Peyer's patch (tissue), 4 donors: ENCODE results near the gene TNPO3.

Experiments
- CTCF ChIP-seq, 6 experiments: fragments of 450-650 bp in 4 of 6; fragments of 200-600 bp in 2 of 6; sonication (generic) in 1 of 6; IDR thresholded peaks; one replicate each; pipeline ENCODE4 v1.5.1; 2017 to 2019; ENCODE audit warnings: antibody characterized with exemption in 6 of 6, mild to moderate bottlenecking in 3 of 6, moderate library complexity in 1 of 6
- POLR2A ChIP-seq, 2 donors: fragments of 450-650 bp; IDR thresholded peaks; one replicate each; pipeline ENCODE4 v1.5.1; 2017; ENCODE audit warnings: antibody characterized with exemption in 2 of 2, mild to moderate bottlenecking in 2 of 2, moderate library complexity in 2 of 2

DNA sequence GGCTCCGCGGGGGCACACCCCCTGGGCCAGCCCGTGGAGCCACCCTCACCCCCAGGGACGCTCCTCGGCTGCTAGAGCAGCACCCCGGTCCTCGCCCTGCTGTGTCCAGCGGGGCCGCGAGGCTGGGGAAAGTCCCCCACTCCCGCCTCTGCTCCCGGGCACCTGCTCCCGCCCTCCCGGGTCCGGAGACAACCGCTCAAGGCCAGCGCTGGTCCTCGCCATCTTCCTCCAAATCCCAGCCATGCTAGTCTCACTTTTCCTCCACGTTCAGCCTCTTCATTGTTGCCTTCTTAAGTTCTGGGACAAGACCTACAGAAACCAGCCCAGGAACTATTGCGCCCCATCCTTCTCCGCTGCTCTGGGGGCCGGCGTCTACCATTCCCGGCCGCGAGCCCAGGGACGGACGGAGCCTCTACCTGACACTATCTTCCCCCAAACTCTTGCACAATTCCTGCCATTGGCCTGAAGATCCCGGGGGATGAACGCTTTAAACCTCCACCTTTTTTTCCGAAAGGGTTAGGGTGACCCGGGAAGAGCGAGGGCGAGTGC is 139.6 kb downstream of the TNPO3 start:
- TF ChIP-seq CTCF (IDR thresholded peaks at IDR 0.05) (no peak), POLR2A (IDR thresholded peaks at IDR 0.05) (no peak)
